NCI-H2107 treated with DMSO at 0.1 percent for 48 hours (cell line): ENCODE data around the gene GPR35.
"Not testable (repeated sequence)": the region's sequence is repeated elsewhere in the genome, so short reads cannot be mapped to it uniquely, and the experiment has no call there.

Source experiments
- DNase-seq: peaks from one replicate; lab custom pipeline; 2025; ENCODE audit not compliant: unreplicated experiment; lab: John Stamatoyannopoulos, UW

Gene GPR35

GRCh38 chr2:240602266-240603050 is 22.8 kb upstream of the GPR35 start:
- no peak for DNase-seq

GRCh38 chr2:240603081-240603835 is 22.0 kb upstream of the GPR35 start:
- DNase-seq = no peak

- no peak for DNase-seq
Measured at GRCh38 chr2:240603846-240604245, 21.4 kb upstream of the GPR35 start.

- DNase-seq = no peak
Measured at GRCh38 chr2:240604291-240604938, 20.9 kb upstream of the GPR35 start.

GRCh38 chr2:240604939-240605716 is 20.2 kb upstream of the GPR35 start:
- no peak for DNase-seq

GRCh38 chr2:240605867-240606743 is 19.2 kb upstream of the GPR35 start:
- DNase-seq = no peak

GRCh38 chr2:240611601-240612210 is 13.6 kb upstream of the GPR35 start:
- DNase-seq = no peak

GRCh38 chr2:240613781-240614180 is 11.5 kb upstream of the GPR35 start:
- DNase-seq = no peak

- DNase-seq = no peak
Measured at GRCh38 chr2:240614391-240614790, 10.9 kb upstream of the GPR35 start.

- DNase-seq = no peak
Measured at GRCh38 chr2:240615396-240615795, 9.9 kb upstream of the GPR35 start.

GRCh38 chr2:240615820-240616547 is 9.3 kb upstream of the GPR35 start:
- DNase-seq = no peak

GRCh38 chr2:240616860-240617666 is 8.2 kb upstream of the GPR35 start:
- not testable (repeated sequence) for DNase-seq

GRCh38 chr2:240618776-240619175 is 6.5 kb upstream of the GPR35 start:
- no peak for DNase-seq

GRCh38 chr2:240619506-240620148 is 5.7 kb upstream of the GPR35 start:
- no peak for DNase-seq

GRCh38 chr2:240620149-240620731 is 5.0 kb upstream of the GPR35 start:
- no peak for DNase-seq

- DNase-seq = no peak
Measured at GRCh38 chr2:240620859-240621258, 4.4 kb upstream of the GPR35 start.

GRCh38 chr2:240622060-240622411 is 3.2 kb upstream of the GPR35 start:
- DNase-seq = no peak
